ENCODE measurements around the gene ALG13.

GRCh38 chrX:111650845-111651244 is 30.1 kb upstream of the ALG13 start:
- TF ChIP-seq CTCF (IDR thresholded peaks at IDR 0.05; ENCODE audit: insufficient read depth, low read length) (no peak), POLR2AphosphoS5 (IDR thresholded peaks at IDR 0.05; ENCODE audit: low read depth) (no peak)

Measured in HL-60 (cell line).